Renal cortical epithelial cell (primary cell): ENCODE measurements around the gene HMGCS2. TPM values are rescaled to one million over a fixed set of nuclear protein-coding genes. Genes with fewer than 3 reads are reported as not detected.

ENCODE experiments used
- DNase-seq: peaks from one replicate; pipeline ENCODE4 v3.0.0-alpha.2; 2011; ENCODE audit warnings: low read depth
- total RNA-seq: library from RNA; depleted of rRNA; stranded (reverse); fragments of >200 nt; gene quantifications from 2 replicates; pipeline ENCODE4 v1.2.3, GENCODE V29; 2014

Gene HMGCS2
- total RNA-seq, 1 donor from 2014 or later = not detected

DNA sequence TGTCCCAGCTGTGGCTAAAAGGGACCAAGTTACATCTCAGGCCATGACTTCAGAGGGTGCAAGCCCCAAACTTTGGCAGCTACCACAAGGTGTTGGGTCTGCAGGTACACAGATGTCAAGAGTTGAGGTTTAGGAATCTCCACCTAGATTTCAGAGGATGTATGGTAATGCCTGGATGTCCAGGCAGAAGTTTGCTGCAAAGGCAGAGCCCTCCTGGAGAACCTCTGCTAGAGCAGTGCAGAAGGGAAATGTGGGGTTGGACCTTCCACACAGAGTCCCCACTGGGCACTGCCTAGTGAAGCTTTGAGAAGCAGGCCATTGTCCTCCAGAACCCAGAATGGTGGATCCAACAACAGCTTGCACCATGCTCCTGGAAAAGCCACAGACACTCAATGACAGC is 67.0 kb downstream of the HMGCS2 start:
- no peak for DNase-seq

DNA sequence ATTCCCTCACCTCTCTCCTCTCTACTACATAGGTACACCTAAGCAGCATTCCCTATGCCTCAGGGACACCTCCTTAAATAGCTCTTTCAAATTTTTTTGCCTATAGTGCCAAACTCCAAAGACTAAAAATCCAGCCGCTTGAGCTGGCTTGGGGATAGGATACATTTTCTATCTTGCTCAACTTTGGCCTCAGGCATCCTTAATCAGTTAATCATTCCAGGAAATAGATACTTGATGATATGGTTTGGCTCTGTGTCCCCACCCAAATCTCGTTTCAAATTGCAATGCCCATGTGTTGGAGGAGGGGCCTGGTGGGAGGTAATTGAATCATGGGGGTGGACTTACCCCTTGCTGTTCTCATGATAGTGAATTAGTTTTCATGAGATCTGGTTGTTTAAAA is 68.4 kb downstream of the HMGCS2 start:
- DNase-seq = no peak

Other genes starting within 250 kb of the HMGCS2 start
- gene ZNF697, start 120.6 kb downstream of the HMGCS2 start, total RNA-seq = 6.4 and 15.0 TPM in 2 replicates
- 24.7 and 33.1 TPM in 2 replicates for gene PHGDH, start 57.0 kb downstream of the HMGCS2 start, total RNA-seq
- gene REG4, start 42.6 kb upstream of the HMGCS2 start, total RNA-seq = not detected in 2 replicates
- gene ADAM30, start 127.6 kb upstream of the HMGCS2 start, total RNA-seq = not detected in 2 replicates